ENCODE data around the gene RAB8B. TPM values are rescaled to one million over a fixed set of nuclear protein-coding genes. Genes with fewer than 3 reads are reported as not detected.

RAB8B gene
- total RNA-seq = 114 TPM
- polyA plus RNA-seq = 10 to 100 TPM; 67.4 to 82.4 (median 74.4) TPM

- Mint-ChIP-seq H3K4me1 (peaks cover 6 to 55% (median 39%) of the 10 kb centered on the region in 4 donors), H3K36me3 (no peaks in the 10 kb centered on the region), H3K27me3 (no peaks in the 10 kb centered on the region), H3K27ac (peak within 1 kb of the TSS; percentile 95 to 98 (median 97)), H3K4me3 (peak within 1 kb of the TSS; percentile 89 to 99 (median 98)), H3K9me3 (peaks cover 0 to 3% (median 0%) of the 10 kb centered on the region in 7 donors)
- Histone ChIP-seq H3K4me1 (ENCODE audit: control insufficient read depth, insufficient read depth, low read length, poor library complexity, severe bottlenecking) (peaks cover 43% of the 10 kb centered on the region), H3K4me3 (ENCODE audit: low read depth, low read length) (peak within 1 kb of the TSS; percentile 96), H3K27me3 (ENCODE audit: control insufficient read depth, insufficient read depth, low read length) (no peaks in the 10 kb centered on the region), H3K36me3 (ENCODE audit: control insufficient read depth, insufficient read depth, low read length) (no peaks in the 10 kb centered on the region), H3K27ac (ENCODE audit: insufficient read depth, low read length, poor library complexity, severe bottlenecking) (peak within 1 kb of the TSS; percentile 96), H3K9me3 (ENCODE audit: control insufficient read depth in 2 of 2, low read length in 2 of 2) (no peaks in the 10 kb centered on the region)
- peak; percentile 94 to 97 (median 96) for DNase-seq
- peak; percentile 80 to 86 for ATAC-seq (ENCODE audit: low read depth in 2 of 2)
Measured at GRCh38 chr15:63188926-63189871, at the start of gene RAB8B. Gene RAB8B (plus strand): TSS chr15:63189606. CDS start chr15:63189625, 19 bp downstream.

- H3K27ac ChIP-seq (ENCODE audit: insufficient read depth, low read length, poor library complexity, severe bottlenecking) = no peak overlapping the region
Measured at GRCh38 chr15:63140936-63141335, 48.5 kb upstream of the RAB8B start.

GRCh38 chr15:63145426-63145825, 44.0 kb upstream of the RAB8B start:
- Mint-ChIP-seq H3K27me3 (no peaks in the 10 kb centered on the region), H3K36me3 (peaks cover 43% of the 10 kb centered on the region), H3K9me3 (no peaks in the 10 kb centered on the region), H3K4me1 (peaks cover 9 to 17% (median 16%) of the 10 kb centered on the region in 4 donors), H3K27ac (no peak overlapping the region), H3K4me3 (no peak overlapping the region)
- no peak for DNase-seq
- peaks cover 13% of the 10 kb centered on the region for H3K36me3 ChIP-seq (ENCODE audit: control insufficient read depth, insufficient read depth, low read length)
- H3K27me3 ChIP-seq (ENCODE audit: control insufficient read depth, insufficient read depth, low read length) = no peaks in the 10 kb centered on the region
- H3K27ac ChIP-seq (ENCODE audit: insufficient read depth, low read length, poor library complexity, severe bottlenecking) = no peak overlapping the region
- H3K4me3 ChIP-seq (ENCODE audit: low read depth, low read length) = no peak overlapping the region
- no peaks in the 10 kb centered on the region for H3K9me3 ChIP-seq (ENCODE audit: control insufficient read depth in 2 of 2, low read length in 2 of 2)
- ATAC-seq (ENCODE audit: low read depth in 2 of 2) = no peak
- no peaks in the 10 kb centered on the region for H3K4me1 ChIP-seq (ENCODE audit: control insufficient read depth, insufficient read depth, low read length, poor library complexity, severe bottlenecking)

More at GRCh38 chr15:63140936-63141335, 48.5 kb upstream of the RAB8B start:
- no peaks in the 10 kb centered on the region for H3K27me3 ChIP-seq (ENCODE audit: control insufficient read depth, insufficient read depth, low read length)
- no peak overlapping the region for H3K4me3 ChIP-seq (ENCODE audit: low read depth, low read length)
- H3K9me3 Mint-ChIP-seq = no peaks in the 10 kb centered on the region
- peak in 1 of 2 donors; percentile 52 for ATAC-seq (ENCODE audit: low read depth in 2 of 2)
- H3K4me1 ChIP-seq (ENCODE audit: control insufficient read depth, insufficient read depth, low read length, poor library complexity, severe bottlenecking) = no peaks in the 10 kb centered on the region
- H3K4me1 Mint-ChIP-seq = peaks cover 7 to 15% (median 11%) of the 10 kb centered on the region in 4 donors
- H3K9me3 ChIP-seq (ENCODE audit: control insufficient read depth in 2 of 2, low read length in 2 of 2) = no peaks in the 10 kb centered on the region
- no peak overlapping the region for H3K27ac Mint-ChIP-seq
- H3K36me3 Mint-ChIP-seq = peaks cover 29% of the 10 kb centered on the region
- peak in 1 of 3 donors; percentile 30 for DNase-seq
- no peak overlapping the region for H3K4me3 Mint-ChIP-seq
- peaks cover 3% of the 10 kb centered on the region for H3K36me3 ChIP-seq (ENCODE audit: control insufficient read depth, insufficient read depth, low read length)
- no peaks in the 10 kb centered on the region for H3K27me3 Mint-ChIP-seq

- H3K9me3 ChIP-seq (ENCODE audit: control insufficient read depth in 2 of 2, low read length in 2 of 2) = no peaks in the 10 kb centered on the region
- Mint-ChIP-seq H3K27me3 (no peaks in the 10 kb centered on the region), H3K36me3 (peaks cover 40% of the 10 kb centered on the region), H3K27ac (peak overlapping the region in 1 of 3 donors; percentile 61), H3K9me3 (no peaks in the 10 kb centered on the region), H3K4me1 (peaks cover 5 to 16% (median 10%) of the 10 kb centered on the region in 4 donors), H3K4me3 (no peak overlapping the region)
- H3K4me1 ChIP-seq (ENCODE audit: control insufficient read depth, insufficient read depth, low read length, poor library complexity, severe bottlenecking) = no peaks in the 10 kb centered on the region
- no peak overlapping the region for H3K27ac ChIP-seq (ENCODE audit: insufficient read depth, low read length, poor library complexity, severe bottlenecking)
- H3K4me3 ChIP-seq (ENCODE audit: low read depth, low read length) = no peak overlapping the region
- no peaks in the 10 kb centered on the region for H3K27me3 ChIP-seq (ENCODE audit: control insufficient read depth, insufficient read depth, low read length)
- DNase-seq = no peak
- ATAC-seq (ENCODE audit: low read depth in 2 of 2) = no peak
- peaks cover 17% of the 10 kb centered on the region for H3K36me3 ChIP-seq (ENCODE audit: control insufficient read depth, insufficient read depth, low read length)
Measured at GRCh38 chr15:63146684-63147083, 42.7 kb upstream of the RAB8B start.

- ATAC-seq (ENCODE audit: low read depth in 2 of 2) = no peak
- no peak overlapping the region for H3K4me3 Mint-ChIP-seq
- H3K27ac Mint-ChIP-seq = no peak overlapping the region
- Histone ChIP-seq H3K27me3 (ENCODE audit: control insufficient read depth, insufficient read depth, low read length) (no peaks in the 10 kb centered on the region), H3K9me3 (ENCODE audit: control insufficient read depth in 2 of 2, low read length in 2 of 2) (no peaks in the 10 kb centered on the region), H3K4me1 (ENCODE audit: control insufficient read depth, insufficient read depth, low read length, poor library complexity, severe bottlenecking) (peaks cover 11% of the 10 kb centered on the region), H3K4me3 (ENCODE audit: low read depth, low read length) (no peak overlapping the region), H3K36me3 (ENCODE audit: control insufficient read depth, insufficient read depth, low read length) (peaks cover 26% of the 10 kb centered on the region), H3K27ac (ENCODE audit: insufficient read depth, low read length, poor library complexity, severe bottlenecking) (no peak overlapping the region)
- H3K9me3 Mint-ChIP-seq = no peaks in the 10 kb centered on the region
- no peak for DNase-seq
- H3K27me3 Mint-ChIP-seq = no peaks in the 10 kb centered on the region
- H3K36me3 Mint-ChIP-seq = peaks cover 26% of the 10 kb centered on the region
- peaks cover 23 to 37% (median 34%) of the 10 kb centered on the region in 4 donors for H3K4me1 Mint-ChIP-seq
Measured at GRCh38 chr15:63151665-63152064, 37.7 kb upstream of the RAB8B start.

GRCh38 chr15:63155486-63155885, 33.9 kb upstream of the RAB8B start:
- Histone ChIP-seq H3K4me3 (ENCODE audit: low read depth, low read length) (peak overlapping the region; percentile 93), H3K27ac (ENCODE audit: insufficient read depth, low read length, poor library complexity, severe bottlenecking) (no peak overlapping the region)
- H3K4me1 Mint-ChIP-seq = peaks cover 19 to 41% (median 30%) of the 10 kb centered on the region in 4 donors

GRCh38 chr15:63156086-63156710, 33.2 kb upstream of the RAB8B start:
- no peak for ATAC-seq (ENCODE audit: low read depth in 2 of 2)
- peaks cover 17% of the 10 kb centered on the region for H3K4me1 ChIP-seq (ENCODE audit: control insufficient read depth, insufficient read depth, low read length, poor library complexity, severe bottlenecking)
- Mint-ChIP-seq H3K4me1 (peaks cover 19 to 41% (median 30%) of the 10 kb centered on the region in 4 donors), H3K27ac (peak overlapping the region; percentile 94 to 100 (median 99)), H3K27me3 (no peaks in the 10 kb centered on the region), H3K9me3 (peaks cover 0 to 2% (median 0%) of the 10 kb centered on the region in 7 donors), H3K36me3 (peaks cover 12% of the 10 kb centered on the region), H3K4me3 (peak overlapping the region; percentile 98 to 100 (median 100))
- peak overlapping the region; percentile 93 for H3K4me3 ChIP-seq (ENCODE audit: low read depth, low read length)
- H3K27me3 ChIP-seq (ENCODE audit: control insufficient read depth, insufficient read depth, low read length) = no peaks in the 10 kb centered on the region
- peak overlapping the region; percentile 77 for H3K27ac ChIP-seq (ENCODE audit: insufficient read depth, low read length, poor library complexity, severe bottlenecking)
- peaks cover 17% of the 10 kb centered on the region for H3K36me3 ChIP-seq (ENCODE audit: control insufficient read depth, insufficient read depth, low read length)
- DNase-seq = peak in 1 of 3 donors; percentile 28
- H3K9me3 ChIP-seq (ENCODE audit: control insufficient read depth in 2 of 2, low read length in 2 of 2) = no peaks in the 10 kb centered on the region

More at GRCh38 chr15:63155486-63155885, 33.9 kb upstream of the RAB8B start:
- Mint-ChIP-seq H3K4me3 (peak overlapping the region; percentile 84 to 100 (median 100)), H3K9me3 (peaks cover 0 to 2% (median 0%) of the 10 kb centered on the region in 7 donors), H3K27me3 (no peaks in the 10 kb centered on the region), H3K27ac (peak overlapping the region in 2 of 3 donors; percentile 43 to 71), H3K36me3 (peaks cover 12% of the 10 kb centered on the region)
- H3K27me3 ChIP-seq (ENCODE audit: control insufficient read depth, insufficient read depth, low read length) = no peaks in the 10 kb centered on the region
- DNase-seq (no peak), ATAC-seq (ENCODE audit: low read depth in 2 of 2) (no peak)
- no peaks in the 10 kb centered on the region for H3K9me3 ChIP-seq (ENCODE audit: control insufficient read depth in 2 of 2, low read length in 2 of 2)
- peaks cover 17% of the 10 kb centered on the region for H3K36me3 ChIP-seq (ENCODE audit: control insufficient read depth, insufficient read depth, low read length)
- H3K4me1 ChIP-seq (ENCODE audit: control insufficient read depth, insufficient read depth, low read length, poor library complexity, severe bottlenecking) = peaks cover 17% of the 10 kb centered on the region
